PC-3 (cell line): ENCODE results near the gene CLIP3. TPM values are rescaled to one million over a fixed set of nuclear protein-coding genes. Genes with fewer than 3 reads are reported as not detected.

Source experiments
- ATAC-seq: fragments of 200-7000 bp; cut with Tn5 transposase; 2 replicates; pipeline ENCODE4 v1.9.1; 2020; ENCODE audit warnings: mild to moderate bottlenecking, moderate library complexity
- BruUV-seq: library from RNA; stranded (reverse); fragments of 400-500 nt; replicated peaks from 2 replicates; lab custom pipeline; 2021; lab: Mats Ljungman, UMichigan
- CTCF ChIA-PET: fragments of 300-600 bp; sonication (Branson Sonifier 250); formaldehyde crosslinking; loops from one replicate; lab custom pipeline; 2022; ENCODE audit warnings: antibody characterized with exemption; lab: Charles Lee
- POLR2A ChIA-PET: fragments of 300-600 bp; sonication (Branson Sonifier 250); formaldehyde crosslinking; loops from one replicate; lab custom pipeline; 2022; ENCODE audit warnings: antibody characterized with exemption; ENCODE audit not compliant: unreplicated experiment; lab: Charles Lee
- DNase-seq: peaks from one replicate; pipeline ENCODE4 v3.0.0-alpha.2; 2015
- H2AFZ ChIP-seq: fragments of 300-600 bp; sonication (generic); 2 replicates; pipeline ENCODE4 v1.6.0; 2016; ENCODE audit warnings: antibody characterized with exemption, low read length
- H3F3A ChIP-seq: fragments of 300-600 bp; sonication (generic); one replicate; pipeline ENCODE4 v1.6.0; 2017; ENCODE audit warnings: antibody characterized with exemption, low read length, control low read depth, mild to moderate bottlenecking; ENCODE audit not compliant: unreplicated experiment
- H3K27ac ChIP-seq: fragments of 300-600 bp; sonication (generic); 2 replicates; pipeline ENCODE4 v1.5.1; 2016; ENCODE audit warnings: mild to moderate bottlenecking, low read length
- H3K27me3 ChIP-seq: fragments of 300-600 bp; sonication (generic); 2 replicates; pipeline ENCODE4 v1.6.1; 2016; ENCODE audit warnings: low read length, mixed read lengths
- H3K36me3 ChIP-seq: fragments of 300-600 bp; sonication (generic); 2 replicates; pipeline ENCODE4 v1.6.1; 2016; ENCODE audit warnings: low read depth, mixed run types, low read length, mixed read lengths
- H3K4me1 ChIP-seq: fragments of 300-600 bp; sonication (generic); 2 replicates; pipeline ENCODE4 v1.5.1; 2016; ENCODE audit warnings: low read length; ENCODE audit not compliant: insufficient read depth
- H3K4me2 ChIP-seq: fragments of 300-600 bp; sonication (generic); 2 replicates; pipeline ENCODE4 v1.6.0; 2016; ENCODE audit warnings: low read length
- H3K4me3 ChIP-seq: fragments of 300-600 bp; sonication (generic); 2 replicates; pipeline ENCODE4 v1.5.1; 2016; ENCODE audit warnings: mild to moderate bottlenecking, low read length, mixed read lengths
- H3K79me2 ChIP-seq: fragments of 300-600 bp; sonication (generic); 2 replicates; pipeline ENCODE4 v1.6.1; 2017; ENCODE audit warnings: low read length, mixed read lengths
- H3K9ac ChIP-seq: fragments of 300-600 bp; sonication (generic); 2 replicates; pipeline ENCODE4 v1.6.0; 2016; ENCODE audit warnings: mild to moderate bottlenecking, low read length
- H3K9me2 ChIP-seq: fragments of 300-600 bp; sonication (generic); replicated peaks from 2 replicates; pipeline ENCODE4 v1.6.1; 2016; ENCODE audit warnings: mixed run types, low read length, mixed read lengths
- H3K9me3 ChIP-seq: fragments of 300-600 bp; sonication (generic); 2 replicates; pipeline ENCODE4 v1.6.1; 2016; ENCODE audit warnings: low read length, mixed read lengths
- H4K20me1 ChIP-seq: fragments of 300-600 bp; sonication (generic); 2 replicates; pipeline ENCODE4 v1.6.1; 2016; ENCODE audit warnings: low read length, mixed read lengths
- EZH2 ChIP-seq: fragments of 300-600 bp; sonication (generic); IDR thresholded peaks from one replicate; pipeline ENCODE4 v1.6.1; 2017; ENCODE audit warnings: antibody characterized with exemption, mild to moderate bottlenecking, low read length; ENCODE audit not compliant: unreplicated experiment
- EZH2phosphoT487 ChIP-seq: fragments of 300-600 bp; sonication (generic); IDR thresholded peaks from 2 replicates; pipeline ENCODE4 v1.6.1; 2018; ENCODE audit warnings: mild to moderate bottlenecking, antibody characterized with exemption, low read length, borderline replicate concordance
- intact Hi-C: fragments of 100-400 bp; cut with micrococcal nuclease; formaldehyde crosslinking; loops from 2 replicates; pipeline ENCODE4 v1.9.0; 2023
- total RNA-seq: library from RNA; depleted of rRNA; stranded (reverse); fragments of >200 nt; gene quantifications from 2 replicates; pipeline ENCODE4 v1.2.3, GENCODE V29; 2014; rRNA removed
- TF ChIP-seq, protein P1 (sequence below): fragments of 300-600 bp; sonication (generic); conservative IDR thresholded peaks from 2 replicates; pipeline ENCODE4 v1.5.1; 2017; ENCODE audit warnings: antibody characterized with exemption, low read depth, mild to moderate bottlenecking, low read length

CLIP3 gene
- total RNA-seq, 1 experiment from 2014 or later, result 0.07 TPM

- H3K9me2 ChIP-seq, result no peaks in the 10 kb centered on the region
- no peaks in the 10 kb centered on the region for H3K36me3 ChIP-seq
- no peaks in the 10 kb centered on the region for H3K27me3 ChIP-seq
- intact Hi-C loops, result no loop called here
- no peak overlapping the region for H3K27ac ChIP-seq
- no peaks in the 10 kb centered on the region for H3K79me2 ChIP-seq
- no peaks in the 10 kb centered on the region for H4K20me1 ChIP-seq
- H2AFZ ChIP-seq, result no peak overlapping the region
- ATAC-seq, result no peak
- H3K4me1 ChIP-seq, result no peaks in the 10 kb centered on the region
- no peaks in the 10 kb centered on the region for H3K9me3 ChIP-seq
- no peak for DNase-seq
- TF ChIP-seq, protein P1, sequence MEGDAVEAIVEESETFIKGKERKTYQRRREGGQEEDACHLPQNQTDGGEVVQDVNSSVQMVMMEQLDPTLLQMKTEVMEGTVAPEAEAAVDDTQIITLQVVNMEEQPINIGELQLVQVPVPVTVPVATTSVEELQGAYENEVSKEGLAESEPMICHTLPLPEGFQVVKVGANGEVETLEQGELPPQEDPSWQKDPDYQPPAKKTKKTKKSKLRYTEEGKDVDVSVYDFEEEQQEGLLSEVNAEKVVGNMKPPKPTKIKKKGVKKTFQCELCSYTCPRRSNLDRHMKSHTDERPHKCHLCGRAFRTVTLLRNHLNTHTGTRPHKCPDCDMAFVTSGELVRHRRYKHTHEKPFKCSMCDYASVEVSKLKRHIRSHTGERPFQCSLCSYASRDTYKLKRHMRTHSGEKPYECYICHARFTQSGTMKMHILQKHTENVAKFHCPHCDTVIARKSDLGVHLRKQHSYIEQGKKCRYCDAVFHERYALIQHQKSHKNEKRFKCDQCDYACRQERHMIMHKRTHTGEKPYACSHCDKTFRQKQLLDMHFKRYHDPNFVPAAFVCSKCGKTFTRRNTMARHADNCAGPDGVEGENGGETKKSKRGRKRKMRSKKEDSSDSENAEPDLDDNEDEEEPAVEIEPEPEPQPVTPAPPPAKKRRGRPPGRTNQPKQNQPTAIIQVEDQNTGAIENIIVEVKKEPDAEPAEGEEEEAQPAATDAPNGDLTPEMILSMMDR, result no peak
- no peak for TF ChIP-seq EZH2
- no peak for TF ChIP-seq EZH2phosphoT487
- H3K4me2 ChIP-seq, result no peak overlapping the region
- ChIA-PET POLR2A (no interaction called here), CTCF (no interaction called here)
- no peaks in the 10 kb centered on the region for H3F3A ChIP-seq
- no TSS peak for BruUV-seq
- H3K9ac ChIP-seq, result no peak overlapping the region
- H3K4me3 ChIP-seq, result no peak overlapping the region
Measured at GRCh38 chr19:35973487-35973886, 59.2 kb downstream of the CLIP3 start.

GRCh38 chr19:35966771-35967170 is 65.9 kb downstream of the CLIP3 start:
- H3K9ac ChIP-seq, result no peak overlapping the region
- ATAC-seq, result no peak
- BruUV-seq, result no TSS peak
- H3K36me3 ChIP-seq, result no peaks in the 10 kb centered on the region
- H3K4me1 ChIP-seq, result no peaks in the 10 kb centered on the region
- ChIA-PET POLR2A (no interaction called here), CTCF (no interaction called here)
- no peaks in the 10 kb centered on the region for H3K9me3 ChIP-seq
- H4K20me1 ChIP-seq, result no peaks in the 10 kb centered on the region
- H3K9me2 ChIP-seq, result no peaks in the 10 kb centered on the region
- no peak overlapping the region for H2AFZ ChIP-seq
- H3F3A ChIP-seq, result no peaks in the 10 kb centered on the region
- H3K27ac ChIP-seq, result no peak overlapping the region
- intact Hi-C loops, result no loop called here
- no peaks in the 10 kb centered on the region for H3K79me2 ChIP-seq
- no peak for DNase-seq
- H3K27me3 ChIP-seq, result no peaks in the 10 kb centered on the region
- TF ChIP-seq EZH2phosphoT487 (no peak), EZH2 (no peak)
- TF ChIP-seq, protein P1, result no peak
- no peak overlapping the region for H3K4me3 ChIP-seq
- no peak overlapping the region for H3K4me2 ChIP-seq

Other genes with a start within 250 kb of the CLIP3 start
- gene PRODH2, start 220.0 kb downstream of the CLIP3 start, total RNA-seq, result not detected in 2 replicates
- not detected in 2 replicates for gene NPHS1, start 180.4 kb downstream of the CLIP3 start, total RNA-seq
- gene KIRREL2, start 176.0 kb downstream of the CLIP3 start, total RNA-seq, result not detected in 2 replicates
- 21.1 and 23.2 TPM in 2 replicates for gene APLP1, start 164.3 kb downstream of the CLIP3 start, total RNA-seq
- 9.0 and 10.6 TPM in 2 replicates for gene NFKBID, start 132.3 kb downstream of the CLIP3 start, total RNA-seq
- gene HCST, start 130.3 kb downstream of the CLIP3 start, total RNA-seq, result not detected in 2 replicates
- not detected in 2 replicates for gene TYROBP, start 124.6 kb downstream of the CLIP3 start, total RNA-seq
- 4.1 and 4.8 TPM in 2 replicates for gene LRFN3, start 96.5 kb downstream of the CLIP3 start, total RNA-seq
- 24.5 and 38.1 TPM in 2 replicates for gene SDHAF1, start 37.7 kb downstream of the CLIP3 start, total RNA-seq
- 0.77 and 1.9 TPM in 2 replicates for gene SYNE4, start 24.1 kb downstream of the CLIP3 start, total RNA-seq
- 38.4 and 39.3 TPM in 2 replicates for gene ALKBH6, start 18.7 kb downstream of the CLIP3 start, total RNA-seq
- 0.95 and 2.1 TPM in 2 replicates for gene THAP8, start 21.4 kb upstream of the CLIP3 start, total RNA-seq
- 13.3 and 13.9 TPM in 2 replicates for gene WDR62, start 22.0 kb upstream of the CLIP3 start, total RNA-seq
- not detected in 2 replicates for gene OVOL3, start 78.3 kb upstream of the CLIP3 start, total RNA-seq
- 191 and 250 TPM in 2 replicates for gene POLR2I, start 82.0 kb upstream of the CLIP3 start, total RNA-seq
- 260 and 332 TPM in 2 replicates for gene TBCB, start 82.6 kb upstream of the CLIP3 start, total RNA-seq
- 329 and 339 TPM in 2 replicates for gene CAPNS1, start 107.2 kb upstream of the CLIP3 start, total RNA-seq
- gene COX7A1, start 119.6 kb upstream of the CLIP3 start, total RNA-seq, result not detected in 2 replicates
- gene ZNF565, start 181.8 kb upstream of the CLIP3 start, total RNA-seq, result 3.0 and 3.1 TPM in 2 replicates
- 78.4 and 83.1 TPM in 2 replicates for gene ZNF146, start 182.2 kb upstream of the CLIP3 start, total RNA-seq